Uterus (tissue), 4 donors: ENCODE results near the gene KLRF2. TPM values are rescaled to one million over a fixed set of nuclear protein-coding genes. Genes with fewer than 3 reads are reported as not detected.

ENCODE experiments used
- DNase-seq, 2 donors: peaks; one replicate each; pipeline ENCODE4 v3.0.0-alpha.2; 2019 to 2020
- H3K27ac ChIP-seq, 2 donors: fragments of 200-600 bp; sonication (generic); 1 replicate in 1 of 2; 2 replicates in 1 of 2; pipeline ENCODE4 v1.5.1; 2016 to 2018
- H3K27me3 ChIP-seq, 2 donors: fragments of 200-600 bp; sonication (generic); one replicate each; pipeline ENCODE4 v1.5.1; 2018 to 2019; ENCODE audit warnings: control low read depth in 1 of 2
- H3K36me3 ChIP-seq, 2 donors: fragments of 200-600 bp; sonication (generic); one replicate each; pipeline ENCODE4 v1.5.1; 2019; ENCODE audit warnings: control low read depth in 1 of 2
- H3K4me1 ChIP-seq, 2 donors: fragments of 200-600 bp; sonication (generic); one replicate each; pipeline ENCODE4 v1.5.1; 2018 to 2019; ENCODE audit warnings: control low read depth in 1 of 2
- H3K4me3 ChIP-seq, 2 donors: fragments of 200-600 bp; sonication (generic); 1 replicate in 1 of 2; 2 replicates in 1 of 2; pipeline ENCODE4 v1.5.1; 2018 to 2019; ENCODE audit warnings: mild to moderate bottlenecking in 1 of 2
- H3K9me3 ChIP-seq, 2 donors: fragments of 200-600 bp; sonication (generic); one replicate each; pipeline ENCODE4 v1.5.1; 2019; ENCODE audit warnings: control low read depth in 1 of 2
- POLR2A ChIP-seq, 2 donors: fragments of 450-650 bp; IDR thresholded peaks; one replicate each; pipeline ENCODE4 v1.6.1; 2016; ENCODE audit warnings: antibody characterized with exemption in 2 of 2, mild to moderate bottlenecking in 1 of 2, moderate library complexity in 1 of 2
- intact Hi-C: fragments of 100-400 bp; cut with DNase I; formaldehyde crosslinking; loops from one replicate; pipeline ENCODE4 v1.15.1; 2023; ENCODE audit warnings: low total_unique reads
- total RNA-seq, 4 donors: library from RNA; depleted of rRNA in 3 of 4; stranded (reverse); fragments of >200 nt in 3 of 4; gene quantifications; one replicate each; pipeline versions ENCODE4 v1.1.0 to v1.2.4, GENCODE V29; 2014 to 2023
- TF ChIP-seq, protein P1 (sequence below), 4 experiments: fragments of 200-600 bp in 2 of 4; fragments of 450-650 bp in 2 of 4; sonication (generic) in 2 of 4; IDR thresholded peaks; one replicate each; pipeline ENCODE4 v1.5.1; 2016 to 2019; ENCODE audit warnings: antibody characterized with exemption in 4 of 4, mild to moderate bottlenecking in 2 of 4, moderate library complexity in 1 of 4
- donor health status: DM: yes; HTN: yes; CAD: no.

Gene KLRF2
- total RNA-seq, 4 donors from 2014 or later, result not detected

DNA sequence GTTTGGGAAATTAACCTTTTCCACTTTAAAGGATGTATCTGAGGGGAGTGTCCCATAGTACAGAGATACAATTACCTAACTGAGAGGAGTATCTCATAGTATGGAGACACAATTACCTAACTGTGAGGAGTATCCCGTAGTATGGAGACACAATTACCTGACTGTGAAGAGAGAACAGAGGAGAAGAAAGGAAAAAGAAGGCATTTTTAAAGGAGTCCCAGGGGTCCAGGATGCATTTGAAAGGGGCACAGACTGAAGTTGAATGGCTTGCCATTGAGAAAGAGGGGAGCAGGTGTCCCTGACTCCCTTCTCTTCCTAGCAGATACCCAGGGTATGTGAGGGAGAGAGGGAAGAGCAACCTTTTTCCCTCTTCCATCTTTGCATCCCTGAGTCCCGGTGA is 17.9 kb downstream of the KLRF2 start:
- intact Hi-C loops, result no loop called here
- H3K27me3 ChIP-seq, result no peaks in the 10 kb centered on the region
- no peak for DNase-seq
- H3K36me3 ChIP-seq, result no peaks in the 10 kb centered on the region
- H3K27ac ChIP-seq, result no peak overlapping the region
- no peaks in the 10 kb centered on the region for H3K4me1 ChIP-seq
- no peaks in the 10 kb centered on the region for H3K9me3 ChIP-seq
- no peak for TF ChIP-seq POLR2A (IDR thresholded peaks at IDR 0.05)
- TF ChIP-seq, protein P1, sequence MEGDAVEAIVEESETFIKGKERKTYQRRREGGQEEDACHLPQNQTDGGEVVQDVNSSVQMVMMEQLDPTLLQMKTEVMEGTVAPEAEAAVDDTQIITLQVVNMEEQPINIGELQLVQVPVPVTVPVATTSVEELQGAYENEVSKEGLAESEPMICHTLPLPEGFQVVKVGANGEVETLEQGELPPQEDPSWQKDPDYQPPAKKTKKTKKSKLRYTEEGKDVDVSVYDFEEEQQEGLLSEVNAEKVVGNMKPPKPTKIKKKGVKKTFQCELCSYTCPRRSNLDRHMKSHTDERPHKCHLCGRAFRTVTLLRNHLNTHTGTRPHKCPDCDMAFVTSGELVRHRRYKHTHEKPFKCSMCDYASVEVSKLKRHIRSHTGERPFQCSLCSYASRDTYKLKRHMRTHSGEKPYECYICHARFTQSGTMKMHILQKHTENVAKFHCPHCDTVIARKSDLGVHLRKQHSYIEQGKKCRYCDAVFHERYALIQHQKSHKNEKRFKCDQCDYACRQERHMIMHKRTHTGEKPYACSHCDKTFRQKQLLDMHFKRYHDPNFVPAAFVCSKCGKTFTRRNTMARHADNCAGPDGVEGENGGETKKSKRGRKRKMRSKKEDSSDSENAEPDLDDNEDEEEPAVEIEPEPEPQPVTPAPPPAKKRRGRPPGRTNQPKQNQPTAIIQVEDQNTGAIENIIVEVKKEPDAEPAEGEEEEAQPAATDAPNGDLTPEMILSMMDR (IDR thresholded peaks at IDR 0.05), result no peak
- no peak overlapping the region for H3K4me3 ChIP-seq

DNA sequence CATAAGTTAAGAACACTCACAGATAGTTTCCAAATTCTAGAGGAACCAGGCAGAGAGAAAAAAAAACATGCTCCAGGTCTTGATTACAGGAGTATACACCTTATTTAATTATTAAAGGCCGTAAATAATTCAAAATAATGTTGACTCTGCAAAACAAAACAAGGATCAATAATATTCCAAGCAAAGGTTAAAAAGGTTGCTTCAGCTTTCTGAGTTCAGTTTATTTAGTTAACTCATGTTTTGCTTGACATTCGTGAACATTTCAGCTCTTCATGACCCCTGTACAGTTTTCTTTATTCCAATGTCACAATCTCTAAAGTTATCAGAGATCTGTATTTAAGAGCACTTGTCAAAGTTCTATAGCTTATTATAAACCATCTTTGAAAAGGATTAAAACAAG is 19.6 kb downstream of the KLRF2 start:
- Histone ChIP-seq H3K27ac (no peak overlapping the region), H3K9me3 (no peaks in the 10 kb centered on the region), H3K36me3 (no peaks in the 10 kb centered on the region), H3K27me3 (no peaks in the 10 kb centered on the region), H3K4me3 (no peak overlapping the region), H3K4me1 (no peaks in the 10 kb centered on the region)
- intact Hi-C loops, result no loop called here
- TF ChIP-seq, protein P1 (IDR thresholded peaks at IDR 0.05), result no peak
- TF ChIP-seq POLR2A (IDR thresholded peaks at IDR 0.05), result no peak
- DNase-seq, result no peak

DNA sequence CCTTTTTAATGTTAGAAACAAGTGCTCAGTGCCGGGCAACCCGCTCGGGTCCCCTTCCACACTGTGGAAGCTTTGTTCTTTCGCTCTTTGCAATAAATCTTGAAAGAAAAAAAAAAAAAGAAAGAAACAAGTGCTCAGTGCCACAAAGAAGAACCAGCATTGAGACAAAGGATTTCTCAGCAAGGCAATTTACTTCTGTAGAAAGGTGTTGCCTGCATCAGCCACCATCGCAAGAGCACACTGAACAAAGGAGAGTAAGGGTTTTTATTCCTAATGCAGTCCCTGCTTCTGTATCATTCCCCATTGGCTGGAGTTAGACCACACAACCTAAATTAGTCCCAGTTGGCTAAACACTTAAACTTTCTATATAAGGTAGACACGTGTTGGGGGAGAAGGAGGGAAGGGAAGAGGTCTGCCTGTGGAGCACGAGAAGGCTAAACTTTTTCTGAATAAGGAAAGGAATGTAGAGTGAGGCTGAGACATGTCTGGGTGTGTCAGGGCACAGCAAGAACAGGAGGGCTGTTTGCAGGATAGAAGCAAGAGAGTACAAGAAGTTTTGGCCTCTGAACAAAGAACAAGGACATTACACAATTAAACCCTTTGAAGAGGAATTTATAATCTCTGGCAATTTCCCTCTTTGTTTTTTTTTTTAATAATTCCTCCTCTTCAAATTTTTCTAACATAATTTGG is 21.4 kb downstream of the KLRF2 start:
- TF ChIP-seq POLR2A (IDR thresholded peaks at IDR 0.05), result no peak
- TF ChIP-seq, protein P1 (IDR thresholded peaks at IDR 0.05), result no peak
- H3K9me3 ChIP-seq, result no peaks in the 10 kb centered on the region
- H3K4me1 ChIP-seq, result no peaks in the 10 kb centered on the region
- intact Hi-C loops, result no loop called here
- DNase-seq, result no peak
- H3K27me3 ChIP-seq, result no peaks in the 10 kb centered on the region
- H3K36me3 ChIP-seq, result no peaks in the 10 kb centered on the region
- no peak overlapping the region for H3K4me3 ChIP-seq
- no peak overlapping the region for H3K27ac ChIP-seq

GRCh38 chr12:9906873-9907272 is 25.6 kb downstream of the KLRF2 start:
- Histone ChIP-seq H3K4me3 (no peak overlapping the region), H3K27me3 (no peaks in the 10 kb centered on the region), H3K36me3 (no peaks in the 10 kb centered on the region), H3K9me3 (peaks cover 0 to 14% of the 10 kb centered on the region in 2 donors), H3K27ac (no peak overlapping the region), H3K4me1 (no peaks in the 10 kb centered on the region)
- intact Hi-C loops, result no loop called here
- TF ChIP-seq, protein P1 (IDR thresholded peaks at IDR 0.05), result no peak
- TF ChIP-seq POLR2A (IDR thresholded peaks at IDR 0.05), result no peak
- DNase-seq, result no peak

- H3K27ac ChIP-seq, result no peak overlapping the region
- H3K4me1 ChIP-seq, result no peaks in the 10 kb centered on the region
- H3K27me3 ChIP-seq, result no peaks in the 10 kb centered on the region
- intact Hi-C loops, result no loop called here
- DNase-seq, result no peak
- H3K4me3 ChIP-seq, result no peak overlapping the region
- no peaks in the 10 kb centered on the region for H3K36me3 ChIP-seq
- TF ChIP-seq, protein P1 (IDR thresholded peaks at IDR 0.05), result no peak
- no peak for TF ChIP-seq POLR2A (IDR thresholded peaks at IDR 0.05)
- H3K9me3 ChIP-seq, result peaks cover 0 to 14% of the 10 kb centered on the region in 2 donors
These were observed 26.5 kb downstream of the KLRF2 start for GRCh38 chr12:9907769-9908168.
